GM19035 (cell line): ENCODE data around the gene SVOP.

Experiments
- ATAC-seq: cut with Tn5 transposase; IDR thresholded peaks from one replicate; pipeline ENCODE4 v1.9.1; 2021; ENCODE audit not compliant: unreplicated experiment

The SVOP gene

GRCh38 chr12:108939594-108939993 is 81.3 kb downstream of the SVOP start:
- ATAC-seq: no peak

GRCh38 chr12:108938247-108938924 is 82.5 kb downstream of the SVOP start:
- no peak for ATAC-seq

- no peak for ATAC-seq
Observed at GRCh38 chr12:108935159-108935763, 85.6 kb downstream of the SVOP start.

- ATAC-seq: no peak
Observed at GRCh38 chr12:108933949-108934348, 86.9 kb downstream of the SVOP start.

DNA sequence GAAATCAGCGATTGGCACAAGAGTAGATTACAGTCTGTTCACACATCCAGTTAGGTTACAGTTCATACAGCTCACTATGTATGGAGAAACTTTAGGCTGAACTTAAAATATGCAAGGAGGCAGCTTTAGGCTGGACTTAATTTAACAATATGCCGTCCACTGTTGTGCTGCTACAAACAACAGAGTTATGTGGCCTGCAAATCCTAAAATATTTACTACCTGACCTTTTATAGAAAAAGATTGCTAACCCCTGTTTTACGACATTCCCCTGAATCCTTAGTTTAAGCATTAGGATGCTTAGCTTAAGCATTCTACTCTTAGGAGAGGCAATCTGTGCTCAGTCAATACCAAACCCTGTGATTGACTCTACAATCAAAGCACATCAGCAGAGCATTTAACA is 90.1 kb downstream of the SVOP start:
- no peak for ATAC-seq

DNA sequence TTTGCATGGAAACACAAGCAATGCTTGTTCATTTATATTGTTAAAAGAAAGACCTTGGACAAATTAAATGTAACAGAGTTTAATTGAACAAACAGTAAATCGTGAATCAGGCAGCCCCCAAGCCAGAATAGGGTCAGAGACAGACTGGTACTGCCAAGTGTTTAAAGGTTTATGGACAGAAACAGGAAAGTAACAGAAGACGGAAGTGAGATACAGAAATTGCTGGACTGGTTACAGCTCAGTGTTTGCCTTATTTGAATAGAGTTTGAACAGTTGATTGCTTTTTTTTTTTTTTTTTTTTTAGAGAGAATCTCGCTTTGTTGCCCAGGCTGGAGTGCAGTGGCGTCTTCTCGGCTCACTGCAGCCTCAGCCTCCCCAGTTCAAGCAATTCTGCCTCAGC is 90.7 kb downstream of the SVOP start:
- ATAC-seq: no peak

DNA sequence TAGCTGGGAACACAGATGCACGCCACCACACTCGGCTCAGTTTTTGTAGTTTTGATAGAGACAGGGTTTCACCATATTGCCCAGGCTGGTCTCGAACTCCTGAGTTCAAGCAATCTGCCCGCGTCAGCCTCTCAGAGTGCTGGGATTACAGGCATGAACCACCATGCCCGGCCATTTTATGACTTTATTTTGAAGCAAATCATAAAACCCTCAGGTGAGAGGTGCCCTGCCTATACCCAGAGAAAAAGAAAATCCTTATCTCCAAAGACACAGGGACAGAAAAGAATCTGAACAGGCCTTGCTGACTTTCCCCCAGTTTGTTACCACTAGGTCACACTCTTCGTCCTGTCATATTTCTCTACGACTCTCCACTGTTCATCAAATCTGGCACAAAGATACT is 92.2 kb downstream of the SVOP start:
- ATAC-seq: no peak

GRCh38 chr12:108922918-108923317 is 98.0 kb downstream of the SVOP start:
- ATAC-seq: no peak

DNA sequence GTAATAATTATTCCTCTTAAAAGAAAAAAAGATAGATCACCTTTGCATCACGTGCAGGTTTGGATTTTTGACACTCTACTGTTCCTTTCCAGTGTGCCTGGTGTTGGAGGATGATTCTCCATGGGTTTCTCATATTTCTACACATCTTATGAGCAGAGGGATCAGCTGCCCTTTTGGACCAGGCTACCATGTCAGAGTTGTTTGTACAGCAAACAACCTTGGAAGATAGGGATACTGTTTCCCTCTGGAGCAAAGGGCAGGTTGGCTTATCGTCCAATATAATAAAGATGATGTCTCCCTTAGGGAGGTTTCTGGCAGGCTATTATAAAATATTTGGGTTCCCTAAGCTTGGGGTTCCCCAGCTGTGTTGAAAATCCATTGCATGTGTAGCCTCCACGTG is 98.9 kb downstream of the SVOP start:
- ATAC-seq: no peak

- ATAC-seq: no peak
Observed at GRCh38 chr12:108918960-108919642, 101.8 kb downstream of the SVOP start.

DNA sequence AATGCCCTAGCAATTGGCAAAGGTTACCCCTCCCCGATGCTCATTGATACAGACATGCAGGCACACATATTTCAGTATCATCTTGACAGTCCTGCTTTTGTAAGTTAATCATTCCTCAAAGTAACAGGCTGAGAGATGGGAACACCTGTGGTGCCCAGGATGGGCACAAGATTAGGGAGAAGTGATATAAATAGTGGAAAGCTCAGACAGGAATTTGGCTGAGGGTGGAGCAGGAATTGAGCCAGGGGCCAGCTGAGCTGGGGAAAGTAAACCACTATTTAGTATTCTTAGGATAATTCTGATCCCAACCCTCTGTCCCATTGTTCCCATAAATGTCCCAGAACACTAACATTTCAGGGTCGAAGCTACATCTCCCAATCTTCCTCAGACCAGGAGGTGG is 102.7 kb downstream of the SVOP start:
- ATAC-seq: no peak

GRCh38 chr12:108916336-108916735 is 104.5 kb downstream of the SVOP start:
- ATAC-seq: no peak

- ATAC-seq: no peak
Observed at GRCh38 chr12:108915632-108916133, 105.2 kb downstream of the SVOP start.

- no peak for ATAC-seq
Observed at GRCh38 chr12:108914121-108914531, 106.7 kb downstream of the SVOP start.

DNA sequence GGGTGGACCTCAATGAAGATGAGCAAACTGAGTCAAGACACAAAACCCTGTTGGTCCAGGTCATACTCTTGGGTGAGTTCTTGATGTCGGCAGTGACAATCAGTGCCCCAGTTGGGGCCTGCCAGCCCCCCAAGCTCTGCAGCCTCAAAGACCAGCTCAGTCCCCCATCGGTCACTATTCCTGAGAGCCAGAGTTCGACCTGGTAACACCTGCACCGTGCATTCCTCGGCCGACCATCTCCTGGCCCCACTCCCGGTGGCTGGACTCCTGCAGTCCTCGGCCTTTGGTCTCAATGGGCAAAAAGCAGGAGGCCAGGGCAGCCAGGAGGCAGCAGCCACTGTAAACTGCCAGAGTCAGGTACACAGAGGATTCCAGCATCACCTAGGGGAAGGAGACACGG is 108.5 kb downstream of the SVOP start:
- no peak for ATAC-seq

DNA sequence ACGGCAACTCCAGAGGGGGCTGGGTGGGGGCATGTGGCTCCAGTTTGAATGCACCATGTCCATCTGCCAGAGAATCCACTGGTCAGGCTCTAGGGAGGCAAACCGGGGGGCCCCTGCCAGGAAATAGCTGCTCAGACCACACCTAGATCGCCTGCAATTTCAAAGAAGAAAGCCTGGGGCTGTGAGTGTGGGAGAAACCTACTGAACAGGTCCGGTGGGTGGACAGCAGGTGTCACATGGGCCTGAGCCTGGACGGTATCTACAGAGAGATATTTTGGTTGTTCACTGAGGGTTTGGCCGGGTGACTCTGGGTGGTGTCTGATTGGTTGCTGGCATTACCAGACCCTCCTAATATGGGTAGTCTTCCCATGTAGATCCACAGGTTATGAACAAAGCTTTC is 109.0 kb downstream of the SVOP start:
- ATAC-seq: no peak

GRCh38 chr12:108910336-108910735 is 110.5 kb downstream of the SVOP start:
- ATAC-seq: no peak

- ATAC-seq: no peak
Observed at GRCh38 chr12:108907839-108908351, 113.0 kb downstream of the SVOP start.

- no peak for ATAC-seq
Observed at GRCh38 chr12:108906971-108907370, 113.9 kb downstream of the SVOP start.

DNA sequence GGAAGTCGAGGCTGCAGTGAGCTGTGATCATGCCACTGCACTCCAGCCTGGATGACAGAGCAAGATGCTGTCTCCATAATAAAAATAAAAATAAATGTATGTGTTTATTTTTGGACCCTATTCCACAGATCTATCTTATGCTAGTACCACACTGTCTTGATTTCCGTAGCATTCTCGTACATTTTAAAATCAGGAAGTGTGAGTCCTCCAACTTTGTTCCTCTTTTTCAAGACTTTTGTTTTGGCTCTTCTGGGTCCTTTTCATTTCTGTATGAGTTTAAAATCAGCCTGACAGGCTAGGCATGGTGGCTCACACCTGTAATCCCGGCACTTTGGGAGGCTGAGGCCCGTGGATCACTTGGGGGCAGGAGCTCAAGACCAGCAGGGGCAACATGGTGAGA is 115.1 kb downstream of the SVOP start:
- ATAC-seq: no peak

DNA sequence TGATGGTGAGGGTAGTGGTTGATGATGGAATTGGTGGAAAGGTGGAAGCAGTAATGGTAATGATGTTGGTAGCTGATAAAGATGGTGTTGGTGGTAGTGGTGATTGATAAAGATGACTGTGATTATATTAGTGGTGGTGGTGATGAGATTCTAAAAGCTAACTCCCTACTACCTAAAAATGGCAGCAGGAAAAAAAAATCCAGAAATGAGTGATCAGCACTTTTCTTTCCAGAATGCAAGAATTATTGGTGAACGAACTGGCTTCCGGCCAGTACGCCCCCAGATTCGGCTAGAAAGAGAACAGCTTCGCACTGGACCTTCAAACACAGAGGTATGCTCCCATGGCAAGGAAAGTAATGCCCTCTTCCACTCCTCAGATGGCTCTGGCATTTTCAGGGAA is 121.7 kb downstream of the SVOP start:
- no peak for ATAC-seq

DNA sequence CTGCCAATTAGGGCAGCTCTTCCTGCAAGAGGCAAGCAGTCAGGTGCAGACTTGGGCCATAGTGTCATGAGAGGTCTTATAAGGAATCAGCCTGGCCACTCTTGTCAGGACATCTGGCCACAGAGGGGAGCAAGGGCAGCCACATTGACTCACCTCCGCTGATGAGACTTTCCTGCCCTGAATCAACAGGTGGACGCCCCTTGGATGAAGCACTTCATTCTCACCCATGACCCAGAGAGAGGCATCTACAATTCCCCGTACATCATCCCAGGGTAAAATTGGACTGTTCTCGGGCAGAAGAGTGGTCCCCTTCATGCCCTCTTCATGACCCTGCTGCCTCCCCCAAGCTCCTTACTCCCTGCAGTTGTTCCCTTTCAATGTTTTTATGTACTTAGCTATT is 124.1 kb downstream of the SVOP start:
- no peak for ATAC-seq
